K562 (cell line): ENCODE results near the gene FGF13. TPM values are rescaled to one million over a fixed set of nuclear protein-coding genes. Genes with fewer than 3 reads are reported as not detected.

ENCODE experiments used
- ATAC-seq: fragments of 200-7000 bp; cut with Tn5 transposase; 3 replicates; pipeline ENCODE4 v1.9.1; 2020; ENCODE audit warnings: moderate library complexity
- BruUV-seq: library from RNA; stranded (reverse); fragments of 400-500 nt; replicated peaks from 2 replicates; lab custom pipeline; 2021; lab: Mats Ljungman, UMichigan
- CTCF ChIA-PET: fragments of 300-600 bp; formaldehyde crosslinking; extraction: SDS; loops from one replicate; lab custom pipeline; 2021; ENCODE audit warnings: low intra/inter-chr PET ratio; lab: Yijun Ruan, JAX
- POLR2A ChIA-PET: fragments of 300-600, 350-650 bp; sonication (Branson Sonifier 250); formaldehyde crosslinking; extraction: SDS; loops from one replicate; lab custom pipeline; 2021; ENCODE audit warnings: antibody characterized with exemption, inconsistent platforms; lab: Yijun Ruan, JAX
- DNase-seq, 4 experiments: peaks; one replicate each; pipeline versions ENCODE4 v3.0.0 to v3.0.0-alpha.2; 2011 to 2018; ENCODE audit warnings: low spot score in 3 of 4, mixed read lengths in 3 of 4; ENCODE audit errors: extremely low read depth in 1 of 4
- FAIRE-seq: peaks from 2 replicates; lab custom pipeline; 2011; peaks lifted over from hg19 to GRCh38; lab: Jason Lieb, UNC
- H2AFZ ChIP-seq: 2 replicates; pipeline ENCODE4 v1.6.0; 2011; ENCODE audit warnings: low read depth, low read length, control low read depth, inconsistent platforms
- H3K27ac ChIP-seq: fragments of 200-600 bp; 3 replicates; pipeline ENCODE4 v1.8.0; 2011; ENCODE audit warnings: low read depth, mild to moderate bottlenecking, control low read depth, inconsistent platforms, low read length, moderate library complexity, mixed read lengths; ENCODE audit errors: extremely low read depth
- H3K27me3 ChIP-seq, 2 experiments: fragments of 300-600 bp in 1 of 2; 2 replicates in 1 of 2; 3 replicates in 1 of 2; pipeline versions ENCODE4 v1.6.0 to v1.8.0; 2011; ENCODE audit warnings: inconsistent platforms in 2 of 2, low read length in 2 of 2, mild to moderate bottlenecking in 1 of 2, mixed read lengths in 1 of 2, moderate library complexity in 1 of 2; ENCODE audit not compliant: control insufficient read depth in 2 of 2, insufficient read depth in 2 of 2
- H3K36me3 ChIP-seq: fragments of 300-600 bp; 3 replicates; pipeline ENCODE4 v1.8.0; 2011; ENCODE audit warnings: mild to moderate bottlenecking, low read length, inconsistent platforms; ENCODE audit not compliant: control insufficient read depth, insufficient read depth
- H3K4me1 ChIP-seq, 2 experiments: fragments of 200-600 bp in 1 of 2; replicated peaks in 1 of 2; 2 replicates in 1 of 2; 3 replicates in 1 of 2; pipeline versions ENCODE4 v1.5.1 to v1.8.0; 2011; ENCODE audit warnings: inconsistent platforms in 2 of 2, low read length in 2 of 2, mild to moderate bottlenecking in 1 of 2, mixed read lengths in 1 of 2, moderate library complexity in 1 of 2; ENCODE audit not compliant: control insufficient read depth in 2 of 2, insufficient read depth in 2 of 2
- H3K4me2 ChIP-seq: 2 replicates; pipeline ENCODE4 v1.6.1; 2011; ENCODE audit warnings: low read length, control low read depth, inconsistent platforms, mixed read lengths; ENCODE audit not compliant: insufficient read depth
- H3K4me3 ChIP-seq: fragments of 200-600 bp; sonication (generic), shearing (Covaris generic); 2 replicates; pipeline ENCODE4 v1.5.1; 2016; ENCODE audit warnings: control low read depth, inconsistent platforms
- H3K79me2 ChIP-seq: fragments of 200-600 bp; 3 replicates; pipeline ENCODE4 v1.8.0; 2011; ENCODE audit warnings: low read length, inconsistent platforms; ENCODE audit not compliant: control insufficient read depth, insufficient read depth
- H3K9ac ChIP-seq, 2 experiments: 2 replicates each; pipeline versions ENCODE4 v1.6.0 to v1.6.1; 2011; ENCODE audit warnings: low read depth in 2 of 2, low read length in 2 of 2, control low read depth in 1 of 2, inconsistent platforms in 1 of 2, mild to moderate bottlenecking in 1 of 2, mixed read lengths in 1 of 2; ENCODE audit not compliant: insufficient read depth in 1 of 2
- H3K9me1 ChIP-seq: one replicate; pipeline ENCODE4 v1.6.0; 2011; ENCODE audit warnings: inconsistent platforms, mild to moderate bottlenecking, low read length, moderate library complexity; ENCODE audit not compliant: control insufficient read depth, insufficient read depth
- H3K9me3 ChIP-seq: replicated peaks from 2 replicates; pipeline ENCODE4 v1.5.1; 2011; ENCODE audit warnings: low read depth, low read length, inconsistent platforms; ENCODE audit not compliant: control insufficient read depth, insufficient read depth
- H4K20me1 ChIP-seq: replicated peaks from 2 replicates; pipeline ENCODE4 v1.6.1; 2011; ENCODE audit warnings: low read length, inconsistent platforms, mixed read lengths; ENCODE audit not compliant: control insufficient read depth, insufficient read depth
- RAD21 ChIP-seq, 2 experiments: fragments of 250-450 bp in 1 of 2; fragments of 450-650 bp in 1 of 2; sonication (Bioruptor Pico) in 1 of 2; formaldehyde crosslinking in 1 of 2; IDR thresholded peaks in 1 of 2; conservative IDR thresholded peaks in 1 of 2; 2 replicates each; pipeline versions ENCODE4 v1.4.0 to v1.8.0; 2020 to 2022; ENCODE audit warnings: mild to moderate bottlenecking in 2 of 2, moderate library complexity in 1 of 2
- REST ChIP-seq, 2 experiments: fragments of 450-650 bp; formaldehyde crosslinking in 1 of 2; IDR thresholded peaks; 2 replicates each; pipeline versions ENCODE4 v1.4.0 to v1.6.1; 2014 to 2020; ENCODE audit warnings: mild to moderate bottlenecking in 2 of 2, borderline replicate concordance in 1 of 2, low read depth in 1 of 2
- SMC3 ChIP-seq: conservative IDR thresholded peaks from 2 replicates; pipeline ENCODE4 v1.6.1; 2011; ENCODE audit warnings: low read depth, low read length, improper control_type of control experiment; ENCODE audit not compliant: insufficient read depth
- SPI1 ChIP-seq: IDR thresholded peaks from 2 replicates; pipeline ENCODE4 v1.6.1; 2011; ENCODE audit warnings: low read depth, low read length, control low read depth, borderline replicate concordance
- ZNF76 ChIP-seq: fragments of 250-450 bp; sonication (Bioruptor Pico); IDR thresholded peaks from 2 replicates; pipeline ENCODE4 v1.4.0; 2020; ENCODE audit warnings: mild to moderate bottlenecking, moderate library complexity, borderline replicate concordance
- WGBS: fragments of 100-300 bp; shearing (Covaris generic); methylation state at CpG from one replicate; pipeline ENCODE4 v1.1.6; 2016; ENCODE audit warnings: low coverage, mixed read lengths; ENCODE audit not compliant: insufficient coverage; ENCODE audit errors: missing lambda C conversion rate; 5-methylcytosine and 5-hydroxymethylcytosine counted together
- in situ Hi-C: fragments of 300-500 bp; cut with MboI; formaldehyde crosslinking; loops from 4 replicates; pipeline ENCODE4 v1.15.0; 2018; ENCODE audit warnings: inconsistent platforms, mixed read lengths
- intact Hi-C: fragments of 100-400 bp; cut with micrococcal nuclease; formaldehyde crosslinking; loops from 2 replicates; pipeline ENCODE4 v1.14.2; 2022
- polyA plus RNA-seq, 8 experiments: library from polyadenylated mRNA; depleted of rRNA in 4 of 8; stranded (reverse) in 5 of 8; unstranded in 3 of 8; fragments of >200 nt; fragmentation: Nextera tagmentation in 2 of 8; fragmentation: Illumina TruSeq in 1 of 8; extraction: Ambion mirVana in 2 of 8; extraction: Trizol in 1 of 8; gene quantifications; 2 replicates each; pipeline versions ENCODE4 v1.2.1 to v1.2.3, GENCODE V29; 2011 to 2014; ENCODE audit warnings: inconsistent platforms in 1 of 8, missing spikeins in 1 of 8
- total RNA-seq, 7 experiments: library from RNA; depleted of rRNA in 6 of 7; stranded (reverse); fragments of >200 nt in 6 of 7; fragmentation: Illumina TruSeq in 2 of 7; extraction: Trizol in 2 of 7; gene quantifications; 2 replicates each; pipeline versions ENCODE4 v1.2.1 to v1.2.3, GENCODE V29; 2011 to 2021; ENCODE audit warnings: low replicate concordance in 1 of 7
- TF ChIP-seq, protein P1 (sequence below), 3 experiments: IDR thresholded peaks in 2 of 3; conservative IDR thresholded peaks in 1 of 3; 2 replicates each; pipeline ENCODE4 v1.5.1; 2011 to 2012; ENCODE audit warnings: low read length in 3 of 3, mild to moderate bottlenecking in 3 of 3, control low read depth in 2 of 3, improper control_type of control experiment in 1 of 3, inconsistent platforms in 1 of 3, low read depth in 1 of 3, mixed read lengths in 1 of 3, moderate library complexity in 1 of 3; ENCODE audit not compliant: insufficient read depth in 2 of 3

Gene FGF13
- total and polyA plus RNA-seq, 9 of the 15 experiments (the other 6 are each of a cell fraction or from before 2014, with no cell fraction given): 14.8 to 95.7 (median 60.8) TPM

- H3K4me1 ChIP-seq: no peaks in the 10 kb centered on the region
- no peak overlapping the region for H3K9ac ChIP-seq
- H3K9me1 ChIP-seq: peaks cover 3% of the 10 kb centered on the region
- no peak overlapping the region for H3K27ac ChIP-seq
- ChIA-PET CTCF (no interaction called here), POLR2A (no interaction called here)
- no peak overlapping the region for H3K4me3 ChIP-seq
- FAIRE-seq (peak; percentile 40), ATAC-seq (peak; percentile 81), DNase-seq (peak; percentile 34 to 59 (median 56))
- H3K9me3 ChIP-seq: no peaks in the 10 kb centered on the region
- in situ Hi-C loops: loop anchor here (25.0 kb wide), 1 partner anchor 558 kb away; no protein-coding TSS in a partner anchor
- intact Hi-C loops: loop anchor here (1.0 to 10.0 kb wide), 5 partner anchors 448 to 1310 kb away; no protein-coding TSS in a partner anchor
- no peaks in the 10 kb centered on the region for H3K79me2 ChIP-seq
- H2AFZ ChIP-seq: no peak overlapping the region
- no TSS peak for BruUV-seq
- H3K27me3 ChIP-seq: no peaks in the 10 kb centered on the region
- H3K4me2 ChIP-seq: no peak overlapping the region
- peaks cover 3% of the 10 kb centered on the region; the same call in 1 of the 3 replicates for H3K36me3 ChIP-seq
- H4K20me1 ChIP-seq: no peaks in the 10 kb centered on the region; the same call in 1 of the 2 replicates
- 0 out of 2 replicates have a peak, but pooled peaks have one; percentile 10 for TF ChIP-seq SMC3
- TF ChIP-seq, protein P1, sequence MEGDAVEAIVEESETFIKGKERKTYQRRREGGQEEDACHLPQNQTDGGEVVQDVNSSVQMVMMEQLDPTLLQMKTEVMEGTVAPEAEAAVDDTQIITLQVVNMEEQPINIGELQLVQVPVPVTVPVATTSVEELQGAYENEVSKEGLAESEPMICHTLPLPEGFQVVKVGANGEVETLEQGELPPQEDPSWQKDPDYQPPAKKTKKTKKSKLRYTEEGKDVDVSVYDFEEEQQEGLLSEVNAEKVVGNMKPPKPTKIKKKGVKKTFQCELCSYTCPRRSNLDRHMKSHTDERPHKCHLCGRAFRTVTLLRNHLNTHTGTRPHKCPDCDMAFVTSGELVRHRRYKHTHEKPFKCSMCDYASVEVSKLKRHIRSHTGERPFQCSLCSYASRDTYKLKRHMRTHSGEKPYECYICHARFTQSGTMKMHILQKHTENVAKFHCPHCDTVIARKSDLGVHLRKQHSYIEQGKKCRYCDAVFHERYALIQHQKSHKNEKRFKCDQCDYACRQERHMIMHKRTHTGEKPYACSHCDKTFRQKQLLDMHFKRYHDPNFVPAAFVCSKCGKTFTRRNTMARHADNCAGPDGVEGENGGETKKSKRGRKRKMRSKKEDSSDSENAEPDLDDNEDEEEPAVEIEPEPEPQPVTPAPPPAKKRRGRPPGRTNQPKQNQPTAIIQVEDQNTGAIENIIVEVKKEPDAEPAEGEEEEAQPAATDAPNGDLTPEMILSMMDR (IDR thresholded peaks at IDR 0.05 in 2 of 3, conservative IDR thresholded peaks at IDR 0.05 in 1 of 3; ENCODE audit: insufficient read depth in 2 of 3, low read depth in 1 of 3, low read length in 3 of 3): peak; percentile 33 to 66 (median 50); a peak in 5 of 6 replicates
- TF ChIP-seq RAD21 (CRISPR knock-in tag; conservative IDR thresholded peaks at IDR 0.05 in 1 of 2, IDR thresholded peaks at IDR 0.05 in 1 of 2): peak; percentile 39 to 60; a peak in 3 of 4 replicates
- peak; percentile 19; the same call in 1 of the 2 replicates for TF ChIP-seq SPI1
- TF ChIP-seq REST (IDR thresholded peaks at IDR 0.05; ENCODE audit: borderline replicate concordance): 0 out of 2 replicates have a peak, but pooled peaks have one; percentile 20
- TF ChIP-seq REST (CRISPR knock-in tag; IDR thresholded peaks at IDR 0.05; ENCODE audit: low read depth): no peak
- no peak for TF ChIP-seq ZNF76 (CRISPR knock-in tag)
- WGBS: 4% methylated on average over 4 of the region's 7 CpGs
Measured at GRCh38 chrX:138745196-138745595, 33.7 kb upstream of the FGF13 start.
